ENCODE results near the gene RAB11A.
A peak's percentile ranks its signal among the peaks of the same experiment; 100 is the strongest.
"Not testable (repeated sequence)": the region's sequence is repeated elsewhere in the genome, so short reads cannot be mapped to it uniquely, and the experiment has no call there.

Gene RAB11A

GRCh38 chr15:65845826-65846519, 23.3 kb upstream of the RAB11A start:
- DNase-seq (ENCODE audit: low read depth): no peak

DNA sequence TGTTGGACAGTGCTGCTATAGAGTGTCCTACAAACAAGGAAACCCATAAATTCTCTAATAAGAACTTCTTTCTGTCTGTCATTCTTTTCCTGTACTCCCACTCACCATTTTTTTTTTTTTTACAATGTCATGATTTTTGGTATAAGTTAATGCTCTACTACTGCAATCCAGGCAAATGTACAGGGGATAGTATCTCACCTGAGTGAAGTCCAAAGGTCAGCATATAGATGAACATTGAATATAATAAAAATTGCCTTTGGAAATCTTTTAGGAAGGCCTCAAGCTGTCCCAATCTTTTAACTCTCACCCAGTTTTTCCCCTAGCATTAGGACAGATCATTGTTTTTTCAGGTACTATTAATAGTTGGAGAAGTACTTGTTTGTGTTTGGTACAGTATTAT, 21.3 kb upstream of the RAB11A start:
- no peak for DNase-seq (ENCODE audit: low read depth)

DNA sequence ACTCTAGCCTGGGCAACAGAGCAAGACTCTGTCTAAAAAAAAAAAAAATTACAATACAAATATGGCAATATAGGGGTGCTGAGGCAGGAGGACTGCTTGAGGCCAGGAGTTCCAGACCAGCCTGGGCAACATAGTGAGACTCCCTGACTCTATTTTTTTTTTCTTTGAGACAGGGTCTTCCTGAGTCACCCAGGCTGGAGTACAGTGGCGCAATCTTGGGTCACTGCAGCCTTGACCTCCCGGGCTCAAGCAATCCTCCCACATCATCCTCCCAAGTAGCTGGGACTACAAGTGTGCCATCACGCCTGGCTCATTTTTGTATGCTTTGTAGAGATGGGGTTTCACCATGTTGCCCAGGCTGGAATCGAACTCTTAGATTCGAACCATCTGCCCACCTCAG, 17.3 kb upstream of the RAB11A start:
- no peak for DNase-seq (ENCODE audit: low read depth)

DNA sequence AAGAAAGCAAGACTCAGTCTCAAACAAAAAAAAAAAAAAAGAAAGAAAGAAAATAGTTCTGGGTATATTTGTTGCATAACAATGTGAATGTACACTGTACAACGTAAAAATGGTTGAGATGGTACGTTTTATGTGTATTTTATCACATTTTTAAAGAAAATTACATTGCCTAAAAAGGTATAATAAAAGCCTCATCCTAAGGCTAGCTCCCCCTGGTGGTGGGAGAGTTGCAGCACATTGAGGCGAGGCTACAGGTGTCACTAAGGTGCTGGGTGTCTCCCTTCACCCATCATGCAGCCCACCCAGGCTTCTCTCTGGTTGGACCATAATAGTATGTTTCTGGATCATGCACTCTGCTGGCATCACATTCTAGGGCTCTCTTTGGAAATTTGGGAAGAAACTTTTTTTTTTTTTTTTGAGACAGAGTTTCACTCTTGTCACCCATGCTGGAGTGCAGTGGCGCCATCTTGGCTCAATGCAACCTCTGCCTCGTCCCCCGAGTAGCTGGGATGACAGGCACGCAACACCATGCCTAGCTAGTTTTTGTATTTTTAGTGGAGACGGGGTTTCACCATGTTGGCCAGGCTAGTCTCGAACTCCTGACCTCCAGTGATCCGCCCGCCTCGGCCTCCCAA, 12.4 kb upstream of the RAB11A start:
- peak; percentile 68 for DNase-seq (ENCODE audit: low read depth)

DNA sequence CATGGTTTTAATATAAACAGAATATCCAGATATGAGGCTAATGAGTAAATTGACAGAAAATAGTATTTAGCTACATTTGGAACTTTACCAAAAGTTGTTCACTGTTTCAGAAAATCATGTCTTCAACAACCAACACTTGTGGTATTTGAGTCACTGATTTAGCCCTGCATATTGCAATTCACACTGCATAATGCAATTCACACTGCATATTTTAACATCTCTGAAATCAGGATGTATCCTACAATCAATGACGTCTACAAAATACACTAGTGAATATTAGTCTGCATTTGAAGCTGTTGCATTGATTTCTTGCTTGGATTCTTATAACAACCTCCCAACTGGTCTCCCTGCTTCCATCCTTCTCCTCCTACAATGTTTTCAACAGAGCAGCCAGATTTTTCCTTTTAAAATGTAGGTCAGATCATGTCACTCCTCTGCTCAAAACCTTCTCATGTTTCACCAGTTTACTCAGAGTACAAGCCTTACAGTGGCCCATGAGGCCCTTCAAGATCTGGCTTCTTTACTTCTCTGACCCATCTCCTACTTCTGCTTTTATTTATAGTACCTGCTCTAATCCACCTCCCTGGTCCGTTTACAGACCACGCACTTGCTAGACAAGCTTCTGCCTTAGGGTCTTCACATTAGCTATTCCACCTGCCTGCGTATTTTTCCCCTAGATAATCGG, 11.4 kb upstream of the RAB11A start:
- no peak for DNase-seq (ENCODE audit: low read depth)

DNA sequence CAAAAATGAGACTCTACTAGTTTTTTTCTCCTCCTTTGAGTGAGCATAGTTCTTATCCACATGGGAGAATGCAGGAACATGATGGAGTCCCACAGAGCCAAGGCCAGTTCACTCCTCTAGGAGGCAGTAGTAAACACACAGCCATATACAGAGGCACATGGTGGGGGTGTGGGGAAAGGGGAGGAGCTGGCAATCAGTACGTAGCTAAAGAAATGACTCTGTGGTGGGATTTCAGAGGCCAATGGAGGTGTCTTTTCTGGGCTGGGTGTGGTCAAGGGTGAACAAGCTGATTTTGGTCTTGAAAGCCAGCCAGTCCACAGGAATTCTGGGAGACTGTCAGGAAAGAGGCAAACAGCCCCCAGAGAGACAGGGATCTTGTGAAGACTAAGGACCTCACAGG, 6.6 kb upstream of the RAB11A start:
- DNase-seq (ENCODE audit: low read depth): peak; percentile 57

GRCh38 chr15:65863106-65863505, 6.2 kb upstream of the RAB11A start:
- DNase-seq (ENCODE audit: low read depth): no peak

DNA sequence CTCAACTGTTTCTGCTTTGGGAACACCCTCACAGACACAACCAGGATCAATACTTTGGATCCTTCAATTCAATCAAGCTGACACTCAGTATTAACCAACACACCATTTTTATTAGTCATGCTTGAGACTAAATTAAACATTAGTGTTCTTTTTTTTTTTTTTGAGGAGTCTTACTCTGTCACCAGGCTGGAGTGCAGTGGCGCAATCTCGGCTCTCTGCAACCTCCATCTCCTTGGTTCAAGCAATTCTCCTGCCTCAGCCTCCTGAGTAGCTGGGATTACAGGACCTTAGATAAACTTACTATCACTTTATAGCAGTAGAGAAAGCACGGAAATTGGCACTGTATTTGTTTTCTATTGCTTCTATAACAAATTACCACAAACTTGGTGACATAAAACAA, 2.0 kb upstream of the RAB11A start:
- no peak for DNase-seq (ENCODE audit: low read depth)

GRCh38 chr15:65867933-65868332, 1.4 kb upstream of the RAB11A start:
- DNase-seq (ENCODE audit: low read depth): not testable (repeated sequence)

GRCh38 chr15:65868546-65869125, 655 bp upstream of the RAB11A start:
- DNase-seq (ENCODE audit: low read depth): no peak

DNA sequence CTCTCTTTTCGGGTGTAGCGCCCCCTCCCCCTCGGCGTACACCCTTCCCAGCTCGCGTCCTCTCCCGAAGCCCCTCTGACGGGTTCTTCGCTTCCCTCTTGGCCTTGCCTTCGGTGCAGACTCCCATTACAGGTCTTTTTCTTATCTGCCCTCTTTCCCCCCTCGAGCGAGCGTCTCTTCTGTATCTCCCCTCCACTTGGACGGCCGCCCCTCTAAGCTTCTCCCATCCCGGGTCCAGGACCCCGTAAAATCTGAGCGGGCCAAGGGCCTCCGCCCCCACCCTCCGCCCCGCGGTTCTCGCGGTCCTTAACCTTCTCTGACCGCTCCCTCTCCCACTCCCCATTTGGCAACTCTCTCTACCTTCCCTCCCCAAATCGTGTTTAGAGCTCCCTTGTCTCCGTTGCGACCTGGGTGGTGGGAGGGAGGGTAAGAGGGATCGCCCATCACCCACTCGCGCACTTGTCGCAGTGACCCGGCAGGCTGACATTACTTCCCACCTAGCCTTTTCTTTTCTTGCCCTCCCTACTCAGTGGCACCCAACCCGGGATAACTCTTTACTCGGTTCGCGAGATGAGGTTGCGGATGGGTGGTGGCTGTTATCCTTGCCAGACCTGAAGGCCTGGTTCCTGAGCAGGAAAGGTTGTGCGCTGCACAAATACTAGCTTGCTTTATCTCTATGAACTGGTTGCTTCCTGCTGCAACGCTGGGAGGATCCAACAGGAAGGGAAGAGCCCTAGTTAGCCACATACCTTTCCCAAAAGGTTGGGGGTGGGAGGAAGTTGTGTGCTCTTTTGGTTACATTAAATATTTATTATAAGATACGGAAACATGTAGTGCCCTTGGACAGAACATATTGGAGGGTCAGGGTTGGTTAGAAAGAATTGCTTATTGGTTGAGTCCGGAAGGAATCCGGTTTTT, 922 bp downstream of the RAB11A start:
- peak; percentile 3 for DNase-seq (ENCODE audit: low read depth)

DNA sequence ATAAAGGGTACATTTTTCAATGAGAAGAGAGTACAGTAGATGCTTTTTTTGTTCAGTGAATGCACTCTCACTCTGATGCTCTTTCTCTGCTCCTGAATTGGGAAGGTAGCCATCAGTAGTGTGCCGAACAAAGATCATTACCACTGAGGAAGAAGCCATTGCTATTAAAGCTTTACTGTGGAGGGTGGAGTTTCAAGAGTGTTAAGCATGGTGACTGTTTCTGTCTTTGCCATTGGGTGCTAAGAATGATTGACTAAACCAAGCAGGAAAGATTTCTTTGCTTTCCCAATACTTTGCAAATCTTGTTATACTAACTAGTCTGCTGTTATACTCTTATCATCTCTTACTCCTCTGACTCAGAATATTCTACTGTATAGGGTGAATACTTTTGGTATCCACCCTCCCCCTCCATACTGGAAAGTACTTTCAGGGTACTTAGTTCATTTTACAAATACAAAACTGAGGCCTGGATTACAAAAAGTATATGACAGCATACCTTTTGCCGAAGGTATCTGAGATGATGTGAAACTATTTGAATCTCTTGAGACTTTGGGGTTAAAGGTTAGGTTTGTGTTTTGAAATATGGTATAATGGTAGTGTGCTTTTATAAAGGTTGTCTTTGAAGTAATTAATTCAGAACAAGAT, 1.7 kb downstream of the RAB11A start:
- no peak for DNase-seq (ENCODE audit: low read depth)

DNA sequence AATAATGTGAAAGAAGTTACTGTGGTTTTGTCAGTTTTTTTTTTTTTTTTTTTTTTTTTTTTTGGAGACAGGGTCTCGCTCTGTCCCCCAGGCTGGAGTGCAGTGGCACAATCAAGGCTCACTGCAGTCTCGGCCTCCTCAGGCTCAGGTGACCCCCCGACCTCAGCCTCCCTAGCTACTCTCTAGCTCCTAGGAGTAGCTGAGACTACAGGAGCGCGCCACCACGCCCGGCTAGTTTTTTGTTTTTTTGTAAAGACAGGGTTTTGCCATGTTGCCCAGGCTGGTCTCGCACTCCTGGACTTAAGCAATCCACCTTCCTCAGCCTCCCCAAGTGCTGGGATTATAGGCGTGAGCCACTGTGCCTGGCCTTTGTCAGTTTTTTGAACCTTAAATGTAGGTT, 2.6 kb downstream of the RAB11A start:
- not testable (repeated sequence) for DNase-seq (ENCODE audit: low read depth)

DNA sequence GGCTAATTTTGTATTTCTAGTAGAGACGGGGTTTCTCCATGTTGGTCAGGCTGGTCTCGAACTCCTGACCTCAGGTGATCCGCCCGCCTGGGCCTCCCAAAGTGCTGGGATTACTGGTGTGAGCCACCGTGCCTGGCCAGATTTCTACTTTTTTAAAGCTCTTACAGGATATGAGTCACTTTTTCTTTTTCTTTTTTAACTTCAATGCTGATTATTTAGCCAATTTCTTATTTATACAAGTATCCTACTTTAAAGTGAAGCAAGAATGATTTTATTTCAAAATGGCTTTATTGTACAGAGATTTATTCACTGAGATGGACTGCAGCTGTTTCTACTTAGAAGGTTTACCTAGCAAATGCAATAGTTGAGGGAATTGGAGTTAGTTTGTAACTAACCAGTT, 3.3 kb downstream of the RAB11A start:
- DNase-seq (ENCODE audit: low read depth): not testable (repeated sequence)

DNA sequence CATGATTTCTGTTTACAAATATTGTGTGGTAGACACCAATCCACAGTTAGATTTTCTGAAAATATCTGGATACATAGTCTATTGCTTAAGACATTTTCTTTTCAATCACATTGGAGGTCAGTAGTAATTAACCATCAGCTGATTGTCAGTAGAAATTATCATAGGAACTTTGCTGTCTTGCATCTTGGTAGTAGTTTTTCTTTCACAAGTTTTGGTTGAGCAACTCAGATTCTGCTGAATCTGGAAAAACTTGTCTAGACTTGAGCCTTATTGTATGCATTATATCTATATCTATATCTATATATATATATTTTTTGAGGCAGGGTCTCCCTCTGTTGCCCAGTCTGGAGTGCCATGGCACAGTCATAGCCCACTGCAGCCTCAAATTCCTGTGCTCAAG, 4.0 kb downstream of the RAB11A start:
- DNase-seq (ENCODE audit: low read depth): no peak

GRCh38 chr15:65875458-65875857, 6.2 kb downstream of the RAB11A start:
- DNase-seq (ENCODE audit: low read depth): no peak

- DNase-seq (ENCODE audit: low read depth): no peak
Observed at GRCh38 chr15:65877749-65878148, 8.5 kb downstream of the RAB11A start.

GRCh38 chr15:65881766-65882434, 12.6 kb downstream of the RAB11A start:
- no peak for DNase-seq (ENCODE audit: low read depth)

DNA sequence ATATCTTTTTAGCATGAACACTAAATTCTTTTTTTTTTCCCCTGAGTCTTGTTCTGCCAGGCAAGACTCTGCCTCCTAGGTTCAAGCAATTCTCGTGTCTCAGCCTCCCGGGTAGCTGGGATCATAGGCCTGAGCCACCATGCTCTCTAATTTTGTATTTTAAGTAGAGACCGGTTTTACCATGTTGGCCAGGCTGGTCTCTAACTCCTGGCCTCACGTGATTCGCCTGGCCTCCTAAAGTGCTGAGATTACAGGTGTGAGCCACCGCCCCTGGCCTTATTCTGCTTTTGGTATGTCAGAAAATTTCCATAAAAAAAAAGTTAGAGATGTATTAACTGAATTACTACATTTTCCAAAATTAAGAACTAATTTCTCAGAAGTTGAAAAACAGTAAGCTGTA, 14.3 kb downstream of the RAB11A start:
- no peak for DNase-seq (ENCODE audit: low read depth)

- DNase-seq (ENCODE audit: low read depth): no peak
Observed at GRCh38 chr15:65884511-65884910, 15.2 kb downstream of the RAB11A start.

- no peak for DNase-seq (ENCODE audit: low read depth)
Observed at GRCh38 chr15:65885668-65886218, 16.5 kb downstream of the RAB11A start.

All from stimulated activated CD8-positive, alpha-beta memory T cell treated with anti-CD3 and anti-CD28 coated beads, Interleukin-4, amount 100 ng/mL, for 24 hours (primary cell).